ENCODE results near the gene STPG1.
A peak's percentile ranks its signal among the peaks of the same experiment; 100 is the strongest.

Gene STPG1

GRCh38 chr1:24421502-24421901 lies 7.9 kb upstream of the STPG1 start:
- TF ChIP-seq, protein P1, sequence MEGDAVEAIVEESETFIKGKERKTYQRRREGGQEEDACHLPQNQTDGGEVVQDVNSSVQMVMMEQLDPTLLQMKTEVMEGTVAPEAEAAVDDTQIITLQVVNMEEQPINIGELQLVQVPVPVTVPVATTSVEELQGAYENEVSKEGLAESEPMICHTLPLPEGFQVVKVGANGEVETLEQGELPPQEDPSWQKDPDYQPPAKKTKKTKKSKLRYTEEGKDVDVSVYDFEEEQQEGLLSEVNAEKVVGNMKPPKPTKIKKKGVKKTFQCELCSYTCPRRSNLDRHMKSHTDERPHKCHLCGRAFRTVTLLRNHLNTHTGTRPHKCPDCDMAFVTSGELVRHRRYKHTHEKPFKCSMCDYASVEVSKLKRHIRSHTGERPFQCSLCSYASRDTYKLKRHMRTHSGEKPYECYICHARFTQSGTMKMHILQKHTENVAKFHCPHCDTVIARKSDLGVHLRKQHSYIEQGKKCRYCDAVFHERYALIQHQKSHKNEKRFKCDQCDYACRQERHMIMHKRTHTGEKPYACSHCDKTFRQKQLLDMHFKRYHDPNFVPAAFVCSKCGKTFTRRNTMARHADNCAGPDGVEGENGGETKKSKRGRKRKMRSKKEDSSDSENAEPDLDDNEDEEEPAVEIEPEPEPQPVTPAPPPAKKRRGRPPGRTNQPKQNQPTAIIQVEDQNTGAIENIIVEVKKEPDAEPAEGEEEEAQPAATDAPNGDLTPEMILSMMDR (IDR thresholded peaks at IDR 0.05; ENCODE audit: control extremely low read depth, extremely low read depth, low read depth, missing control alignments) = no peak
- DNase-seq (ENCODE audit: extremely low spot score) = no peak
- POLR2A ChIA-PET = no interaction called here
- CTCF ChIA-PET = interaction anchor here (0.9 to 5.4 kb wide), 6 partner anchors 11 to 221 kb away, joined by 3 to 27 read pairs (median 5); no protein-coding TSS in a partner anchor

DNA sequence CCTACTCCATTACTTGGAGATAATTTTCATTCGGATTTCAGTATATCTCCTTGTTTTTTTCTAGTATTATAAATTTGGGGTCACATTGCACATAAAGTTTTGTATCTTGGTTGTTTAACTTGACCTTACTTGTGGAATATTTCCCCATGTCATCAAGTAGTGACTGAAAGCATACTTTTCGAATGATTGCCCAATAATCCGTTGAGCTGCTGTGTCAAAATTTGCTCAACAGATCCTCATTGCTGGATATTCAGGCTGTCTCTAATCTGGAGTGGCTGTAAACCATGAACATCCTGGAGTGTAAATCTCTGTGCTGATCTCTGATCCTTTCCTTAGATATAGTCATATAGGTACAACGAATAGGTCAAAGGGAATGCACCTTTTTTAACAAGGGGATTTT lies 7.0 kb upstream of the STPG1 start:
- TF ChIP-seq, protein P1 (IDR thresholded peaks at IDR 0.05; ENCODE audit: control extremely low read depth, extremely low read depth, low read depth, missing control alignments) = no peak
- ChIA-PET POLR2A (no interaction called here), CTCF (interaction anchor here (1.6 to 2.0 kb wide), 2 partner anchors 36 to 220 kb away, joined by 3 to 6 read pairs; no protein-coding TSS in a partner anchor)
- DNase-seq (ENCODE audit: extremely low spot score) = no peak

DNA sequence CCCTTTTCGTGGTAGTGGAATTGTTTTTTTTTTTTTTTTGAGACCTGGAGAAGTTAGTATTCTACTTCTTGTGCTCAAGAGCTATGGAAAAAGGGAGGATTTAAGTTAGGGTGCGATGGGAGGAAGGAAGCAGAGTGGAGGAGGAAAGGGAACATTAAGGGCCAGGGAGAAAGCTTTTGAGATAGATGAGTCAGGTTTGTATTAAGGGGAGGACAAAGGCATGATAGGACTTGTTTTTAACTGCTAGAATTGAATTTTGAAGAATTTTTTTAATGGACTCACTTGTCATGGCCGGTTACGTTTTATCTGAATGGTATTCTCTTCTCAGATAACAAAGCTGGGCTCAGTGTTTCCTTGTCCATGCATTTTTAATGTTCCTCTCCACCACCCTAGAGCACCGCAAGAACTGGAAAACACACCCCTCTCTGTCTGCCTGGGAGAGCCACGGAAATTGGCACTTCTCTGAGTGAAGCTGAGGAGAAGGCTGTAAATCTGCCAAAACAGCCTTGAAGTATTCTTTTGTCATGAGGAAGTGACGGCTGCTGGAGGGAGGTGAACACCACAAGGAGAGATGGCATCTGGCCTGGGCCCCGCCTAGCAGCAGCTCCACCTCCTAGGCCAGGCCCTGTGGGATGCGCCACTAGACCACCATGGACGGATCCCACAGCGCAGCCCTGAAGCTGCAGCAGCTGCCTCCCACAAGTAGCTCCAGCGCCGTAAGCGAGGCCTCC lies 5.5 kb upstream of the STPG1 start:
- DNase-seq (ENCODE audit: extremely low spot score) = no peak
- POLR2A ChIA-PET = interaction anchor here (0.7 kb wide), 2 partner anchors 246 to 685 kb away, joined by 3 to 4 read pairs; no protein-coding TSS in a partner anchor
- CTCF ChIA-PET = interaction anchor here (0.8 to 7.5 kb wide), 9 partner anchors 10 to 217 kb away, joined by 3 to 99 read pairs (median 5); no protein-coding TSS in a partner anchor
- TF ChIP-seq, protein P1 (IDR thresholded peaks at IDR 0.05; ENCODE audit: control extremely low read depth, extremely low read depth, low read depth, missing control alignments) = no peak

DNA sequence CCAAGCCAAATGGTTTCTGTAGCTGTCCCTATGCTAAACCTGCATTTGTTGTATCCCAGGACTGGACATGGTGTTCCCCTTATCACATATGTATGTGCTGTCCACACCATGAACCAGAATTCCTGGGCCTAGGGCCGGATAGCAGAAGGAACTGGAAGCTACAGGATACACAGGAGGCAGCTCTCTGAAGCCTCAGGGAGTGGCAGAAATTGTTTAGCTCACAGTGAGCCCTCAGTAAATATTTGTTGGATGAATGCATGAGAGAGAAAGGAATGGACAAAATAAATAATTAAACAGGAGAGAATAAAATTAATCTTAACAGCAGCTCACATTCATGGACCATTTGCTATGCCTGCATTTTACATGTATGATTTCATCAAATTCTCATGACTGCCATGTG lies 4.1 kb upstream of the STPG1 start:
- DNase-seq (ENCODE audit: extremely low spot score) = no peak
- ChIA-PET POLR2A (no interaction called here), CTCF (interaction anchor here (0.7 to 9.8 kb wide), 9 partner anchors 8 to 227 kb away, joined by 3 to 99 read pairs (median 5); no protein-coding TSS in a partner anchor)
- TF ChIP-seq, protein P1 (IDR thresholded peaks at IDR 0.05; ENCODE audit: control extremely low read depth, extremely low read depth, low read depth, missing control alignments) = no peak

- CTCF ChIA-PET = interaction anchor here (0.9 to 9.8 kb wide), 11 partner anchors 8 to 217 kb away, joined by 3 to 99 read pairs (median 9); no protein-coding TSS in a partner anchor
- POLR2A ChIA-PET = interaction anchor here (1.2 kb wide), 1 partner anchor 86 kb away, joined by 3 read pairs; the partner anchor contains the start of gene RCAN3
- peak; percentile 49 for DNase-seq (ENCODE audit: extremely low spot score)
These were observed 3.2 kb upstream of the STPG1 start for GRCh38 chr1:24416666-24417391.

More at GRCh38 chr1:24416666-24417391, 3.2 kb upstream of the STPG1 start:
- TF ChIP-seq, protein P1 (IDR thresholded peaks at IDR 0.05; ENCODE audit: control extremely low read depth, extremely low read depth, low read depth, missing control alignments) = no peak

All from GM10248 (cell line).